Measurements from ENCODE around the gene TMEM92. TPM values are rescaled to one million over a fixed set of nuclear protein-coding genes. Genes with fewer than 3 reads are reported as not detected.
"Not testable (repeated sequence)": the region's sequence is repeated elsewhere in the genome, so short reads cannot be mapped to it uniquely, and the experiment has no call there.

TMEM92 gene
- total RNA-seq, 1 experiment from 2014 or later = 1.5 TPM

DNA sequence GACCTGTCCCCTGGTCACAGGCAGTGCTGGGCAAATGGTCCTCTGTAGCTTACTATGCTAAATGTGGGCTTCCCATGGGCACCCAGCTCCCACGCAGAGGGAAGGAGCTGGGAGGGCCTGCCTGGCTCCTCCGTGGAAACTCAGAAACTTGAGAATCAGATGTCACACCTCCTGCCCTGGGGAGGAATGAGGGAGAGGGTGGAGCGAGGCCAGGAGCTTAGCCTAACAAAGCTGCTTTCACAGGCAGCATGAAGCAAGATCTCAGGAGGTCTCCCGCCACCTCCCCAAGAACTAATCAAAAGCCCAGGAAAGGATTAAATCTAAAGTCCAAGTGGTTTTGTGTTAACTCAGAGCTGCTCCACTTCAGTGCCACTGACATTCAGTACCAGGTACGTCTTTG lies 38.0 kb downstream of the TMEM92 start:
- Mint-ChIP-seq H3K36me3 (ENCODE audit: insufficient read depth, unreplicated experiment) (no peaks in the 10 kb centered on the region), H3K27ac (ENCODE audit: low read depth, unreplicated experiment) (no peak overlapping the region), H3K27me3 (ENCODE audit: insufficient read depth, unreplicated experiment) (peaks cover 12% of the 10 kb centered on the region), H3K4me3 (ENCODE audit: unreplicated experiment) (no peak overlapping the region), H3K4me1 (ENCODE audit: insufficient read depth, unreplicated experiment) (no peaks in the 10 kb centered on the region), H3K9me3 (ENCODE audit: unreplicated experiment) (no peaks in the 10 kb centered on the region)
- intact Hi-C loops (cut with micrococcal nuclease) = no loop called here
- BruUV-seq (replicated peaks) = no TSS peak
- ChIA-PET POLR2A (interaction anchor here (1.0 to 1.1 kb wide), 2 partner anchors 21 to 219 kb away, joined by 3 to 4 read pairs; no protein-coding TSS in a partner anchor), CTCF (interaction anchor here (0.6 to 2.0 kb wide), 7 partner anchors 10 to 218 kb away, joined by 3 to 9 read pairs (median 4); no protein-coding TSS in a partner anchor)
- DNase-seq (ENCODE audit: unreplicated experiment) = no peak
- TF ChIP-seq CTCF (IDR thresholded peaks at IDR 0.05; ENCODE audit: unreplicated experiment) = no peak

- BruUV-seq (replicated peaks) = no TSS peak
- intact Hi-C loops (cut with micrococcal nuclease) = no loop called here
- H3K4me3 Mint-ChIP-seq (ENCODE audit: unreplicated experiment) = no peak overlapping the region
Observed at GRCh38 chr17:50314456-50315011, 40.3 kb downstream of the TMEM92 start.

DNA sequence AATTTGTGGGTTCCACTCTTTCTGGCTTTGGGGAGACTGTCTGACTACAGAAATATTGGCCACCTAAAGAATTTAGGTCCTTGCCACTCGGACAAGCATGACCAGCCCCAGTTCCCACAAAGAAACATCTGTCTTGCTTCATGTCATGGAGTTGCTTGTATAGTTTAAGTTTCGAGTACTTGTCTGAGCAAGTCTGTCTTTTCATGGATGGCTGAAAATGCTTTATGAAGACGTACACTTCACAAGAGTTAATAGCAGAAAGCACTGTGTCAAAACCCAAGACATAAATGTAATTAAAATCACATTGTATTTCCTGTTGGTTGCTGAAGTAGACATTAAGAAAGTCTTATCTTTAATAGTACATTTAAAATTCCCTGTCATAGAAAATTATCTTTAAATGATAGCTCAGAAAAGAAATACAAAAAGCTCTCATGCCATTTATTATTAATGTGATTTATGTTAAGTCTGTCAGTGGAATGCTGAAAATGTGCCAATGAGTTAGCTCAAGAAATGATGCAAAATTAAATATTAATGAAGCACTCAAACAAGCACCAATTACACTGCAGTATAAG lies 41.8 kb downstream of the TMEM92 start:
- intact Hi-C loops (cut with micrococcal nuclease) = no loop called here
- CTCF ChIA-PET = interaction anchor here (0.6 to 2.2 kb wide), 6 partner anchors 18 to 146 kb away, joined by 3 to 5 read pairs (median 4); partner anchors contain the start of gene COL1A1
- POLR2A ChIA-PET = interaction anchor here (0.5 to 2.7 kb wide), 7 partner anchors 15 to 155 kb away, joined by 3 to 8 read pairs (median 3); no protein-coding TSS in a partner anchor
- TF ChIP-seq CTCF (IDR thresholded peaks at IDR 0.05; ENCODE audit: unreplicated experiment) = no peak
- Mint-ChIP-seq H3K27ac (ENCODE audit: low read depth, unreplicated experiment) (no peak overlapping the region), H3K36me3 (ENCODE audit: insufficient read depth, unreplicated experiment) (no peaks in the 10 kb centered on the region), H3K4me3 (ENCODE audit: unreplicated experiment) (no peak overlapping the region), H3K9me3 (ENCODE audit: unreplicated experiment) (no peaks in the 10 kb centered on the region), H3K27me3 (ENCODE audit: insufficient read depth, unreplicated experiment) (peaks cover 3% of the 10 kb centered on the region), H3K4me1 (ENCODE audit: insufficient read depth, unreplicated experiment) (no peaks in the 10 kb centered on the region)
- DNase-seq (ENCODE audit: unreplicated experiment) = peak; percentile 17
- BruUV-seq (replicated peaks) = no TSS peak

More at GRCh38 chr17:50314456-50315011, 40.3 kb downstream of the TMEM92 start:
- H3K9me3 Mint-ChIP-seq (ENCODE audit: unreplicated experiment) = no peaks in the 10 kb centered on the region
- POLR2A ChIA-PET = no interaction called here
- no peaks in the 10 kb centered on the region for H3K36me3 Mint-ChIP-seq (ENCODE audit: insufficient read depth, unreplicated experiment)
- CTCF ChIA-PET = interaction anchor here (0.6 to 2.2 kb wide), 4 partner anchors 17 to 402 kb away, joined by 3 to 7 read pairs (median 4); no protein-coding TSS in a partner anchor
- no peak for DNase-seq (ENCODE audit: unreplicated experiment)
- no peak for TF ChIP-seq CTCF (IDR thresholded peaks at IDR 0.05; ENCODE audit: unreplicated experiment)
- H3K27me3 Mint-ChIP-seq (ENCODE audit: insufficient read depth, unreplicated experiment) = peaks cover 12% of the 10 kb centered on the region
- no peak overlapping the region for H3K27ac Mint-ChIP-seq (ENCODE audit: low read depth, unreplicated experiment)
- no peaks in the 10 kb centered on the region for H3K4me1 Mint-ChIP-seq (ENCODE audit: insufficient read depth, unreplicated experiment)

DNA sequence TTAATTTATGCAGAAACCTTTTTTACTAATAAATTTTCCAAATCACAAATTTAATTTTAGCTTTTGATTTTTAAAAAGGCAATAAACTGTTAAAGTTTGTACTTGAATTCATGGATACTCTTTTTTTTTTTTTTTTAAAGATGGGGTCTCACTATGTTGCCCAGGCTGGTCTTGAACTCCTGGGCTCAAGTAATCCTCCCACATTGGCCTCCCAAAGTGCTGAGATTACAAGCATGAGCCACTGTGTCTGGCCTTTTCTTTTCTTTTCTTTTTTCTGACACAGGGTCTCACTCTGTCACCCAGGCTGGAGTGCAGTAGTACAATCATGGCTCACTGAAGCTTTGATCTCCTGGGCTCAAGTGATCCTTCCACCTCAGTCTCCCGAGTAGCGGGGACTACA lies 42.4 kb downstream of the TMEM92 start:
- H3K27me3 Mint-ChIP-seq (ENCODE audit: insufficient read depth, unreplicated experiment); H3K36me3 Mint-ChIP-seq (ENCODE audit: insufficient read depth, unreplicated experiment); intact Hi-C loops (cut with micrococcal nuclease); H3K9me3 Mint-ChIP-seq (ENCODE audit: unreplicated experiment); DNase-seq (ENCODE audit: unreplicated experiment); BruUV-seq (replicated peaks); H3K4me1 Mint-ChIP-seq (ENCODE audit: insufficient read depth, unreplicated experiment); H3K27ac Mint-ChIP-seq (ENCODE audit: low read depth, unreplicated experiment); H3K4me3 Mint-ChIP-seq (ENCODE audit: unreplicated experiment): not testable (repeated sequence)
- CTCF ChIA-PET = interaction anchor here (0.5 to 2.2 kb wide), 5 partner anchors 39 to 162 kb away, joined by 3 to 5 read pairs (median 4); partner anchors contain the start of genes COL1A1 and RSAD1
- POLR2A ChIA-PET = interaction anchor here (0.5 to 2.7 kb wide), 8 partner anchors 15 to 223 kb away, joined by 3 to 8 read pairs (median 3); no protein-coding TSS in a partner anchor

Measured in MCF 10A (cell line).